Dendritic cell treated with granulocyte-macrophage colony-stimulating factor and Interleukin-4, amounts not matched to agents 40 ng/mL and 50 ng/mL, for 4 days (primary cell): ENCODE results near the gene SVOP.
"Not testable (repeated sequence)": the region's sequence is repeated elsewhere in the genome, so short reads cannot be mapped to it uniquely, and the experiment has no call there.

Experiments
- H3K27ac Mint-ChIP-seq: one replicate; pipeline ENCODE4 v1.8.0; 2022; ENCODE audit warnings: mild to moderate bottlenecking, mixed read lengths
- H3K27me3 Mint-ChIP-seq: one replicate; pipeline ENCODE4 v1.8.0; 2022; ENCODE audit warnings: mild to moderate bottlenecking, mixed read lengths
- H3K36me3 Mint-ChIP-seq: one replicate; pipeline ENCODE4 v1.8.0; 2022; ENCODE audit warnings: low read depth, mixed read lengths
- H3K4me1 Mint-ChIP-seq: one replicate; pipeline ENCODE4 v1.8.0; 2022; ENCODE audit warnings: low read depth, mixed read lengths
- H3K4me3 Mint-ChIP-seq: one replicate; pipeline ENCODE4 v1.8.0; 2022; ENCODE audit warnings: mild to moderate bottlenecking, moderate library complexity, mixed read lengths
- H3K9me3 Mint-ChIP-seq: one replicate; pipeline ENCODE4 v1.8.0; 2022; ENCODE audit warnings: mixed read lengths
- intact Hi-C: fragments of 100-400 bp; cut with micrococcal nuclease; formaldehyde crosslinking; loops from one replicate; pipeline ENCODE4 v1.15.0; 2022

SVOP gene

GRCh38 chr12:108890208-108890607, 130.7 kb downstream of the SVOP start:
- Mint-ChIP-seq H3K36me3 (no peaks in the 10 kb centered on the region), H3K4me1 (peaks cover 7% of the 10 kb centered on the region), H3K9me3 (peaks cover 14% of the 10 kb centered on the region), H3K4me3 (no peak overlapping the region), H3K27me3 (no peaks in the 10 kb centered on the region), H3K27ac (no peak overlapping the region)
- intact Hi-C loops = no loop called here

DNA sequence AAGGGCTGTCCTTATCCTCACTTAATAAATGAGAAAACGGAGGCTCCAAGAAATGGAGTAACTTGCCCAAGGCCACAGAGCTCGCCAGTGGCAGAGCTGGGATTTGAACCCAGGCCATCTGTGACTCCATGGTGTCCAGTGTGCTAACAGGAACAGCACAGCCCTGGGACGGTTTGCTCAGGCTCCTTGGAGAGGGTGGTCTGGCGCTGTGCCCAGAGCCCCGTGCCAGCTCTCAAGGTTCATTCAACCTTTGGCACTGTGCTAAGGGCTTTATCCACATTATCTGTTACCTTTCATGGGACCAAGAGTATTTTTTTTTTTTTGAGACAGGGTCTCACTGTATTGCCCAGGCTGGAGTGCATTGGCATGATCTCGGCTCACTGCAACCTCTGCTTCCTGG, 132.8 kb downstream of the SVOP start:
- Mint-ChIP-seq H3K4me3 (no peak overlapping the region), H3K36me3 (no peaks in the 10 kb centered on the region), H3K27me3 (no peaks in the 10 kb centered on the region), H3K9me3 (peaks cover 14% of the 10 kb centered on the region), H3K27ac (no peak overlapping the region), H3K4me1 (peaks cover 16% of the 10 kb centered on the region)
- intact Hi-C loops = loop anchor here (10.0 kb wide), 1 partner anchor 207 kb away; the partner anchor contains the start of genes ALKBH2 and UNG

DNA sequence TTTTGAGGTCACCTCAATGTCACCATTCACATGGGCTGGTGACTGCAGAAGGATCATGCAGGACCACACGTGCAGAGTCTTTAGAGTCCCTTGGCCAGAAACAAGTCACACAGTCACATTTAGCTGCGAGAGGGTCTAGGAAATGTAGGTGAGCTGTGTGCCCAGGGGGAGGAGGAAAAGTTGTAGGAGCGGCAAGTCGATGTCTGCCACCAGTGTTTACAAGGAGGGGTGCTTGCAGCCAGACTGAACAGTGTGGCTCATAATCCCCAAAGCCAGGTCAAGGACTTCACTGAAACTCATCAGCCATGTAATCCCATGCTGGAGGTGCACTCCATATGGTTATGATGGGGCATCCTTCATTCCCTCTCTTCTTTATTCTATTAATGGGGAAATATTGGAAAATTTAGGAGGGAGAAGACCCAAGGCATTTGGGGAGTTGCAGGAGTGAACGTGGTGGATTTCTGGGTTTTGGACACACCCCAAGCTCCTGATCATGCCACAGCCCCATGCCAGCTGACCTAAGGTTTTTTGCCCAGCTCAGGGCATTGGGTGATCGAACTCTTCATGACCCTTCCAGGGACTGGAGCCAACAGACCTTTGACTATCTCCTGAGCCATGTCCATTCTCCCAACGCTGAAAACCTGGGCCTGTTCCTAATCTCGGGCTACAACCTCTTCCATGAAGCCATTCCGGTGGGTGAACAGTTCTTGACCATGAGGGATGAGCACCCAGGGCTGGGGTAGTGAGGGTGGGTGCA, 133.8 kb downstream of the SVOP start:
- intact Hi-C loops = loop anchor here (10.0 kb wide), 1 partner anchor 208 kb away; the partner anchor contains the start of genes ALKBH2 and UNG
- Mint-ChIP-seq H3K36me3 (no peaks in the 10 kb centered on the region), H3K4me1 (peaks cover 11% of the 10 kb centered on the region), H3K27ac (no peak overlapping the region), H3K4me3 (no peak overlapping the region), H3K9me3 (peaks cover 14% of the 10 kb centered on the region), H3K27me3 (no peaks in the 10 kb centered on the region)

DNA sequence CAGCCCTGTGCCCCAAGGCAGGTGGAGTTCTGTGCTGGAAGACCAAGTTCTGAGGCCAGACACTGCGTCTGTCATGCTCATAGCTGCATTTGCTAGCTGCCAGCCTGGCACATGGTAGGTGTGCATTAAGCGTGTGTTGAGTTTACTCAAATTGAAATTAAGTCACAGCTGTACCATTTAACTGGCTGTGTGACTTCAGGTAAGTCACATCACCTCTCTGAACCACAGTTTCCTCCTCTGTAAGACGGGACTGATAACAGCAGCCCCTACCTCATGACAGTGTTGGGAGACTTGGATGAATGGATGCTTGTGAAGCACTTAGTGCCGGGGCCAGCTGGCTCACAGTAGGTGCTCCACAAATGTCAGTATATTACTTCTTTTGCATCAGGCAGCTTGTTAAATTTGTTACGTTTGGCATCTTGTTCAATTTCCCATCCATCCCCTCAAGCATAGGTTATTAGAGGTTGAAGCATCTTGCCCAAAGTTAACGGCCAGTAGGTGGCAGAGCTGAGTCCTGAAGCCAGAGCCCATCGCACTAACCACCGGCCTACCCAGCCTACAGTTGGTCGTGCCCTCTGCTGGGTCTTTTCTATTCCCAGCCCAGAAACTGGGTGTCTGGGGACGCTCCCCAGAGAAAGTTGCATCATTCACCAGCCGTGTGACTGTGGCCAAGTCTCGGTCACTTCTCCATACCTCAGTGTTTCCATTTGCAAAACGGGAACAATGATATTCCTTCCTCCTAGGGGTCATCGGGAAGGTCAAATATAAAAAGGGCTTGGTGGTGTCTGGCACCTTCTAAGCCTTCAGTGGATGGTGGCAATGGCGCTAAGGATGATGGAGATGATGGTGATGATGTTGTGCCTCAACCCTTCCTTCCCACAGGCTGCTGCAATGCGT, 136.5 kb downstream of the SVOP start:
- Mint-ChIP-seq H3K9me3 (no peaks in the 10 kb centered on the region), H3K27ac (peak overlapping the region; percentile 30), H3K36me3 (no peaks in the 10 kb centered on the region), H3K4me1 (peaks cover 11% of the 10 kb centered on the region), H3K27me3 (no peaks in the 10 kb centered on the region), H3K4me3 (no peak overlapping the region)
- intact Hi-C loops = loop anchor here (1.0 to 10.0 kb wide), 3 partner anchors 22 to 210 kb away; partner anchors contain the start of genes ALKBH2 and UNG

- H3K4me3 Mint-ChIP-seq = no peak overlapping the region
- H3K36me3 Mint-ChIP-seq = no peaks in the 10 kb centered on the region
- H3K27me3 Mint-ChIP-seq = no peaks in the 10 kb centered on the region
- peaks cover 11% of the 10 kb centered on the region for H3K4me1 Mint-ChIP-seq
- intact Hi-C loops = loop anchor here (10.0 kb wide), 1 partner anchor 213 kb away; the partner anchor contains the start of genes ALKBH2 and UNG
- no peaks in the 10 kb centered on the region for H3K9me3 Mint-ChIP-seq
- H3K27ac Mint-ChIP-seq = no peak overlapping the region
Observed at GRCh38 chr12:108881953-108882352, 138.9 kb downstream of the SVOP start.

DNA sequence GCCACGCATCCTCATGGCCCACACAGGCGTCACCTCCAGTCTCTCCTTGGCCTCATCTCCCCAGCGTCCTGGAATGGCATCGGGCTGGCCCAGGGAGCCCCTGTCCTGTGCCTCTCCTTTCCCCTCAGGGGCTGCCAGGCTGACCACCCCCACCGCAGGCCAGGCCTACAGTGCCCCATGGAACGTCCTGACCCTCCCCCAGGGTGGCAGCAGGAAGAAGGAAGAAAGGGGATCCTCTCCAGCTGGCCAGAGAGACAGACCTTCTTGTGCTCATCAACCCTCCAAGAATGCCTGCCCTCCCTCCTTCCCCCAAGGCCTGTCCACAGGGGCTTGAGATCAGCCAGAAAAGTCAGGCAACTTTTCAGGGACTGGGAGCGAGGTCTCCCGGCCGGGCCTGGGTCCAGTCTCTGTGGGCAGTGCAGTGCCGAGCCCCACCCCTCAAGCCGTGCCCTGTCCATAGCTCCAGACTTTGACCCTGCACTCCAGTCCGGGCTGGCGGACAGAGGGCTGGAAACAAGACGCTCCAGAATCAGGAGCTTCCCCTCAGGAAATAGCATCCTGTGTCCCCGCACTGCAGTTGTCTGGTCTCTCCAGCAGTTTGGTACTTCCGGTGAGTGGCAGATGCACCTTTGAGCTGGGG, 141.1 kb downstream of the SVOP start, which contains the start of gene DAO:
DAO (plus strand) TSS at position 478 of the 640 bp plus-strand sequence. CDS start 4,915 bp downstream, outside the sequence.
- Mint-ChIP-seq H3K27ac (peak within 1 kb of the TSS; percentile 44), H3K27me3 (no peaks in the 10 kb centered on the region), H3K9me3 (no peaks in the 10 kb centered on the region), H3K36me3 (no peaks in the 10 kb centered on the region), H3K4me3 (no peak within 1 kb of the TSS), H3K4me1 (peaks cover 14% of the 10 kb centered on the region)
- intact Hi-C loops = loop anchor here (10.0 kb wide), 1 partner anchor 215 kb away; the partner anchor contains the start of genes ALKBH2 and UNG

DNA sequence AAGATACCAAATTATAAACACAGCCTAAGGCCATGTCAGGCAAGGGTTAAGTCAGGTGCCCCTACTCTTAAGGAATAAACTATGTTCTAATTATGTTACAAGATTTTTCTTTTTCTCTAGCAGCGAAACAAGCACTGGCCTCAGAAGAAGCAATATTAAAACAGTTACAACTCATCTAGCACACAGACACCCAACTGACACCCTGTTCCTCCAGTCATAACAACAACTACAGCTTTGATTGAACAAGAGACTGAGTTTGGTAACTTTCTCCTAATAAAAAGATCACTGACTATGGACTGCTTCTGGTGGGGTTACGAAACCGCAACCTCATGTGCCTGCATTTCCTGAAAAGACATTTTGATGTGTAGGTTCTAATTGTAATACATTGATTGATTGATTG, 144.3 kb downstream of the SVOP start:
- peaks cover 7% of the 10 kb centered on the region for H3K4me1 Mint-ChIP-seq
- no peaks in the 10 kb centered on the region for H3K9me3 Mint-ChIP-seq
- no peaks in the 10 kb centered on the region for H3K27me3 Mint-ChIP-seq
- no peaks in the 10 kb centered on the region for H3K36me3 Mint-ChIP-seq
- H3K4me3 Mint-ChIP-seq = no peak overlapping the region
- intact Hi-C loops = no loop called here
- no peak overlapping the region for H3K27ac Mint-ChIP-seq

DNA sequence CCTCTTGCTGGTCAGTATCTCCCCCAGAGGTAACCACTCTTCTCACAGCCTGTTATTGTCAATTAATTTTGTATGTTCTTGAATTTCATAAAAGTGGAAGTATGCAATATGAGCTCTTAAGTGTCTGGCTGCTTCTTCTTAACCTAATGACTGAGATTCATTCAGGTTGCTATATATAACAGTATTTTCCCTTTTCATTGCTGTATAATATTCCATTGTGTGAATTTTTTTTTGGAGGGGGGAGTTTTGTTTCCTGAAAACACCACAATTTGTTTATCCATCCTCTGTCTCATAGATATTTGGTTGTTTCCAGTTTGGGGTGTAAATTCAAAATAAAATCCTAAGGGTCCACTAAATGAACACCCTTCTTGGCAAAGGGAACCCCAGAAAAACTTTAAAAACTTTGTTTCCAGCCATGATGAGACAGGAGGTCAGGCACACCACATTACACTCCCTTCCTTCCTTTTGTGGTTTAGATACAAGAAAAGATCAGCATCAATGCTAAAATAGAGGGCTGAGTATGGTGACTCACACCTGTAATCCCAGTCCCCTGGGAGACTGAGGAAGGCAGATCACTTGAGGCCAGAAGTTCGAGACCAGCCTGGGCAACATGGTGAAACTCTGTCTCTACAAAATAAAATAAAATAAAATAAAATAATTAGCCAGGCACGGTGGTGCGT, 145.0 kb downstream of the SVOP start:
- intact Hi-C loops = no loop called here
- H3K9me3 Mint-ChIP-seq = no peaks in the 10 kb centered on the region
- peaks cover 7% of the 10 kb centered on the region for H3K4me1 Mint-ChIP-seq
- H3K27ac Mint-ChIP-seq = no peak overlapping the region
- no peak overlapping the region for H3K4me3 Mint-ChIP-seq
- no peaks in the 10 kb centered on the region for H3K27me3 Mint-ChIP-seq
- no peaks in the 10 kb centered on the region for H3K36me3 Mint-ChIP-seq

DNA sequence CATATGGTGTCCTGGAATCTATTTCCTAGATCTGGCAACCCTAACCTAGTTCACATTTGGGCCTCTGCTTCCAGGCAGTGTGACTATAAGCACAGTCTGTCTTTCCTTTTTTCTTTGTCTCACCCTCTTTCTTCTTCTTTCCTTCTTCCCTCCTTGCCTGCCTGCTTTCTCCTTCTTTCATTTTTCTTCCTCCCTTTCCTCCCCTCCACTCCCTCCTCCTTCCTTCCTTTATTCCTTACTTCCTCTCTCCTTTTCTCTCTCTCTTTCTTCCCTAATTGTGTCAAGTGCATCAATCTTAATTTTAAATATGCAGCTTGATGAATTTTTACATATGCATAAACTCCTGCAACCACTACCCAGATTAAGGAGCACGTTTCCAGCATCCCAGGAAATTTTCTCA, 145.6 kb downstream of the SVOP start:
- H3K36me3 Mint-ChIP-seq = no peaks in the 10 kb centered on the region
- no peak overlapping the region for H3K4me3 Mint-ChIP-seq
- peaks cover 7% of the 10 kb centered on the region for H3K4me1 Mint-ChIP-seq
- no peak overlapping the region for H3K27ac Mint-ChIP-seq
- H3K27me3 Mint-ChIP-seq = no peaks in the 10 kb centered on the region
- no peaks in the 10 kb centered on the region for H3K9me3 Mint-ChIP-seq
- intact Hi-C loops = no loop called here

GRCh38 chr12:108868781-108869180, 152.1 kb downstream of the SVOP start:
- Mint-ChIP-seq H3K4me3 (no peak overlapping the region), H3K27ac (peak overlapping the region; percentile 38), H3K36me3 (no peaks in the 10 kb centered on the region), H3K4me1 (peaks cover 3% of the 10 kb centered on the region), H3K27me3 (no peaks in the 10 kb centered on the region), H3K9me3 (no peaks in the 10 kb centered on the region)
- intact Hi-C loops = no loop called here

GRCh38 chr12:108866083-108866482, 154.8 kb downstream of the SVOP start:
- H3K4me1 Mint-ChIP-seq = peaks cover 26% of the 10 kb centered on the region
- peak overlapping the region; percentile 78 for H3K27ac Mint-ChIP-seq
- intact Hi-C loops, H3K36me3 Mint-ChIP-seq, H3K27me3 Mint-ChIP-seq, H3K9me3 Mint-ChIP-seq, H3K4me3 Mint-ChIP-seq: not testable (repeated sequence)

DNA sequence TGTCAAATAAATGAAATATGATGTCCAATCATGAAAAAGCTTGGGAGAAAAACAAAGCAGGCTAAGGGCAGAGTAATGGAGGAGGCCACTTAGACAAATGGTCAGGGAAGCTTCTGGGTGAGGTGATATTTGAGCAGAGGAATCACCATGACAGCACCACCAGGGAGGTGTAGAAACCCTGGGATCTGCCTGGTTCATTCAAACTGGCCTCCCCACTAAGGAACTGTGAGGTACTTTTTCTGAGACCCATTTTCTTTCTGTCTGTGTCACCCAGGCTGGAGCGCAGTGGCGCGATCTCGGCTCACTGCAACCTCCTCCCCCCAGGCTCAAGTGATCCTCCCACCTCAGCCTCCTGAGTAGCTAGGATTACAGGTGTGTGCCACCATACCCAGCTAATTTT, 155.7 kb downstream of the SVOP start:
- no peak overlapping the region for H3K4me3 Mint-ChIP-seq
- H3K9me3 Mint-ChIP-seq = no peaks in the 10 kb centered on the region
- H3K27ac Mint-ChIP-seq = peak overlapping the region; percentile 78
- H3K27me3 Mint-ChIP-seq = no peaks in the 10 kb centered on the region
- peaks cover 35% of the 10 kb centered on the region for H3K4me1 Mint-ChIP-seq
- intact Hi-C loops = no loop called here
- H3K36me3 Mint-ChIP-seq = no peaks in the 10 kb centered on the region

DNA sequence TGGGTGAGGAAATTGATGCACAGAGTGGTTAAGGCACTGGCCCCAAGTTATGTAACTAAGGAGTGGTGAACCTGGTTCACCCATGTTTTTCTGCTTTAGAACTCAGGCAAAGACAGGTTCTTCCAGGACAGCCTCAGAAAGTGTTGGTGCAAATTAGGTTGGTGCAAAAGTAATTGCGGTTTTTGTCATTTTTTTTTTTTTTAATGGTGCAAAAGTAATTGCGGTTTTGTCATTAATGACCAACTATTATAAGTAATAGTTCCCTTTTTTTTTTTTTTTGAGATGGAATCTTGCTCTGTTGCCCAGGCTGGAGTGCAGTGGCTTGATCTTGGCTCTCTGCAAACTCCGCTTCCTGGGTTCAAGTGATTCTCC, 158.3 kb downstream of the SVOP start:
- Mint-ChIP-seq H3K9me3 (no peaks in the 10 kb centered on the region), H3K27me3 (no peaks in the 10 kb centered on the region), H3K4me3 (no peak overlapping the region), H3K27ac (peak overlapping the region; percentile 72), H3K36me3 (no peaks in the 10 kb centered on the region), H3K4me1 (peaks cover 58% of the 10 kb centered on the region)
- intact Hi-C loops = loop anchor here (2.0 to 5.0 kb wide), 2 partner anchors 22 to 45 kb away; no protein-coding TSS in a partner anchor
